Hepatocyte (in vitro differentiated cells): Measurements from ENCODE around the gene PCDHGB4. TPM values are rescaled to one million over a fixed set of nuclear protein-coding genes. Genes with fewer than 3 reads are reported as not detected.
"Not testable (repeated sequence)": the region's sequence is repeated elsewhere in the genome, so short reads cannot be mapped to it uniquely, and the experiment has no call there.

ENCODE experiments used
- DNase-seq: peaks from one replicate; pipeline ENCODE4 v3.0.0-alpha.2; 2016; ENCODE audit warnings: low spot score
- H2AFZ ChIP-seq: fragments of 200-600 bp; sonication (generic); 2 replicates; pipeline ENCODE4 v1.6.0; 2016; ENCODE audit warnings: antibody characterized with exemption, mild to moderate bottlenecking
- H3K27ac ChIP-seq: fragments of 200-600 bp; sonication (generic); 2 replicates; pipeline ENCODE4 v1.5.1; 2016; ENCODE audit warnings: mild to moderate bottlenecking
- H3K27me3 ChIP-seq: fragments of 200-600 bp; sonication (generic); 2 replicates; pipeline ENCODE4 v1.6.1; 2016
- H3K36me3 ChIP-seq: fragments of 200-600 bp; sonication (generic); replicated peaks from 2 replicates; pipeline ENCODE4 v1.5.1; 2016; ENCODE audit warnings: low read depth; ENCODE audit not compliant: insufficient read depth
- H3K4me1 ChIP-seq: fragments of 200-600 bp; sonication (generic); 2 replicates; pipeline ENCODE4 v1.5.1; 2016; ENCODE audit warnings: mild to moderate bottlenecking, moderate library complexity; ENCODE audit not compliant: insufficient read depth
- H3K4me2 ChIP-seq: fragments of 200-600 bp; sonication (generic); 2 replicates; pipeline ENCODE4 v1.6.0; 2016
- H3K4me3 ChIP-seq: fragments of 200-600 bp; sonication (generic); 2 replicates; pipeline ENCODE4 v1.5.1; 2016; ENCODE audit warnings: mild to moderate bottlenecking
- H3K79me2 ChIP-seq: fragments of 200-600 bp; sonication (generic); 2 replicates; pipeline ENCODE4 v1.6.0; 2017; ENCODE audit warnings: mild to moderate bottlenecking
- H3K9me2 ChIP-seq: fragments of 200-600 bp; sonication (generic); replicated peaks from 2 replicates; pipeline ENCODE4 v1.6.0; 2017; ENCODE audit warnings: mild to moderate bottlenecking; ENCODE audit not compliant: insufficient read depth
- H3K9me3 ChIP-seq: fragments of 200-600 bp; sonication (generic); 2 replicates; pipeline ENCODE4 v1.5.1; 2016; ENCODE audit warnings: low read depth, mild to moderate bottlenecking
- H4K20me1 ChIP-seq: fragments of 200-600 bp; sonication (generic); 2 replicates; pipeline ENCODE4 v1.6.0; 2016; ENCODE audit warnings: mild to moderate bottlenecking; ENCODE audit not compliant: insufficient read depth, poor library complexity, severe bottlenecking
- CTCF ChIP-seq: fragments of 200-600 bp; sonication (generic); IDR thresholded peaks from 2 replicates; pipeline ENCODE4 v1.5.1; 2016; ENCODE audit warnings: antibody characterized with exemption, mild to moderate bottlenecking; ENCODE audit not compliant: poor library complexity
- EZH2 ChIP-seq: fragments of 200-600 bp; sonication (generic); IDR thresholded peaks from 2 replicates; pipeline ENCODE4 v1.6.1; 2016; ENCODE audit warnings: antibody characterized with exemption, mild to moderate bottlenecking, borderline replicate concordance
- EZH2phosphoT487 ChIP-seq: fragments of 200-600 bp; sonication (generic); IDR thresholded peaks from one replicate; pipeline ENCODE4 v1.6.1; 2018; ENCODE audit warnings: antibody characterized with exemption, mild to moderate bottlenecking, low read depth, moderate library complexity; ENCODE audit not compliant: unreplicated experiment, severe bottlenecking
- WGBS: methylation state at CpG from one replicate; pipeline ENCODE4 v1.1.6; 2016; ENCODE audit warnings: low lambda C conversion rate; ENCODE audit errors: missing lambda C conversion rate; 5-methylcytosine and 5-hydroxymethylcytosine counted together
- polyA plus RNA-seq: library from polyadenylated mRNA; unstranded; fragments of >200 nt; fragmentation: Nextera tagmentation; extraction: Ambion mirVana; gene quantifications from 2 replicates; pipeline ENCODE4 v1.2.1, GENCODE V29; 2016
- total RNA-seq: library from RNA; depleted of rRNA; stranded (reverse); fragments of >200 nt; gene quantifications from 2 replicates; pipeline ENCODE4 v1.2.3, GENCODE V29; 2014

The PCDHGB4 gene
- total and polyA plus RNA-seq, 2 experiments from 2014 or later: 17.9 to 20.0 TPM

GRCh38 chr5:141389153-141390042 is 1.9 kb downstream of the PCDHGB4 start:
- no peak overlapping the region for H3K4me2 ChIP-seq
- no peaks in the 10 kb centered on the region for H3K27me3 ChIP-seq
- H3K9me3 ChIP-seq: peaks cover 43% of the 10 kb centered on the region
- no peaks in the 10 kb centered on the region for H3K36me3 ChIP-seq
- TF ChIP-seq EZH2 (no peak), EZH2phosphoT487 (no peak), CTCF (no peak)
- no peaks in the 10 kb centered on the region for H3K4me1 ChIP-seq
- no peak overlapping the region for H3K4me3 ChIP-seq
- no peak overlapping the region for H2AFZ ChIP-seq
- H4K20me1 ChIP-seq: no peaks in the 10 kb centered on the region
- no peak for DNase-seq
- H3K79me2 ChIP-seq: no peaks in the 10 kb centered on the region
- 98% methylated on average over 73 of the region's 77 CpGs for WGBS
- H3K27ac ChIP-seq: no peak overlapping the region
- H3K9me2 ChIP-seq: no peaks in the 10 kb centered on the region

GRCh38 chr5:141392429-141393198 is 5.1 kb downstream of the PCDHGB4 start, which contains the start of gene PCDHGA8:
Gene PCDHGA8 (plus strand): TSS chr5:141392633. CDS start chr5:141392814, 181 bp downstream.
- H3K4me3 ChIP-seq: no peak within 1 kb of the TSS
- no peak for DNase-seq
- no peaks in the 10 kb centered on the region for H3K27me3 ChIP-seq
- no peak within 1 kb of the TSS for H3K4me2 ChIP-seq
- no peak within 1 kb of the TSS for H3K27ac ChIP-seq
- H4K20me1 ChIP-seq: no peaks in the 10 kb centered on the region
- peaks cover 63% of the 10 kb centered on the region for H3K9me3 ChIP-seq
- no peak within 1 kb of the TSS for H2AFZ ChIP-seq
- no peaks in the 10 kb centered on the region for H3K36me3 ChIP-seq
- no peaks in the 10 kb centered on the region for H3K9me2 ChIP-seq
- TF ChIP-seq CTCF (no peak), EZH2phosphoT487 (no peak), EZH2 (no peak)
- H3K79me2 ChIP-seq: no peaks in the 10 kb centered on the region
- H3K4me1 ChIP-seq: no peaks in the 10 kb centered on the region
- 98% methylated on average over 38 of the region's 38 CpGs for WGBS

- Histone ChIP-seq H4K20me1 (no peaks in the 10 kb centered on the region), H2AFZ (no peak overlapping the region), H3K27ac (no peak overlapping the region), H3K4me2 (no peak overlapping the region), H3K4me3 (no peak overlapping the region), H3K79me2 (no peaks in the 10 kb centered on the region), H3K9me3 (peaks cover 64% of the 10 kb centered on the region), H3K36me3 (no peaks in the 10 kb centered on the region), H3K27me3 (no peaks in the 10 kb centered on the region), H3K4me1 (no peaks in the 10 kb centered on the region), H3K9me2 (no peaks in the 10 kb centered on the region)
- WGBS: 97% methylated on average over 21 of the region's 21 CpGs
- TF ChIP-seq EZH2 (no peak), CTCF (no peak), EZH2phosphoT487 (no peak)
- DNase-seq: no peak
These were observed 5.8 kb downstream of the PCDHGB4 start for GRCh38 chr5:141393267-141393666.

GRCh38 chr5:141394401-141395187 is 7.1 kb downstream of the PCDHGB4 start:
- not testable (repeated sequence) for H3K27ac ChIP-seq, H3K4me3 ChIP-seq, H3K4me2 ChIP-seq, H2AFZ ChIP-seq, H3K27me3 ChIP-seq, DNase-seq, H4K20me1 ChIP-seq, H3K79me2 ChIP-seq, H3K4me1 ChIP-seq, H3K36me3 ChIP-seq, H3K9me2 ChIP-seq
- peaks cover 62% of the 10 kb centered on the region for H3K9me3 ChIP-seq
- WGBS: 97% methylated on average over 37 of the region's 53 CpGs

GRCh38 chr5:141397756-141398551 is 10.5 kb downstream of the PCDHGB4 start, which contains the start of gene PCDHGB5:
Gene PCDHGB5 (plus strand): TSS chr5:141397947. CDS start chr5:141398128, 181 bp downstream.
- H4K20me1 ChIP-seq, H3K9me2 ChIP-seq, H2AFZ ChIP-seq, H3K4me1 ChIP-seq, H3K27ac ChIP-seq, DNase-seq, H3K4me2 ChIP-seq, H3K27me3 ChIP-seq, H3K36me3 ChIP-seq, H3K4me3 ChIP-seq, H3K79me2 ChIP-seq: not testable (repeated sequence)
- peaks cover 49% of the 10 kb centered on the region for H3K9me3 ChIP-seq
- 88% methylated on average over 26 of the region's 43 CpGs for WGBS
